K562 (cell line): Measurements from ENCODE around the gene STK17A. TPM values are rescaled to one million over a fixed set of nuclear protein-coding genes. Genes with fewer than 3 reads are reported as not detected.

Experiments used
- BRCA1 ChIP-seq, 2 experiments: fragments of 450-650 bp in 1 of 2; sonication (generic) in 1 of 2; formaldehyde crosslinking in 1 of 2; IDR thresholded peaks; 2 replicates each; pipeline versions ENCODE4 v1.5.0 to v1.6.1; 2017 to 2020; ENCODE audit warnings: mild to moderate bottlenecking in 1 of 2, missing genetic modification reagents in 1 of 2
- CBFA2T2 ChIP-seq: fragments of 450-650 bp; conservative IDR thresholded peaks from 2 replicates; pipeline ENCODE4 v1.6.1; 2017; ENCODE audit warnings: mild to moderate bottlenecking
- CEBPB ChIP-seq: fragments of 450-650 bp; IDR thresholded peaks from 2 replicates; pipeline ENCODE4 v1.6.1; 2016; ENCODE audit warnings: missing genetic modification characterization, missing compliant biosample characterization
- HDAC1 ChIP-seq, 2 experiments: fragments of 450-650 bp; IDR thresholded peaks; 2 replicates each; pipeline ENCODE4 v1.6.1; 2016 to 2017; ENCODE audit warnings: inconsistent platforms in 1 of 2, mild to moderate bottlenecking in 1 of 2, moderate library complexity in 1 of 2
- ILF3 ChIP-seq: fragments of 450-650 bp; IDR thresholded peaks from 2 replicates; pipeline ENCODE4 v1.6.1; 2018; ENCODE audit warnings: antibody characterized with exemption, mild to moderate bottlenecking, moderate library complexity, borderline replicate concordance
- KLF6 ChIP-seq: fragments of 250-450 bp; sonication (Bioruptor Pico); IDR thresholded peaks from 2 replicates; pipeline ENCODE4 v1.4.0; 2020; ENCODE audit warnings: mild to moderate bottlenecking, moderate library complexity, borderline replicate concordance
- MTA1 ChIP-seq: fragments of 450-650 bp; IDR thresholded peaks from 2 replicates; pipeline ENCODE4 v1.6.1; 2017; ENCODE audit warnings: borderline replicate concordance
- MYC ChIP-seq, 2 experiments: fragments of 250-450 bp in 1 of 2; sonication (Bioruptor Pico) in 1 of 2; IDR thresholded peaks; 2 replicates each; pipeline versions ENCODE4 v1.5.1 to v1.6.1; 2012 to 2021; ENCODE audit warnings: low read depth in 2 of 2, borderline replicate concordance in 1 of 2, improper control_type of control experiment in 1 of 2, low read length in 1 of 2, mild to moderate bottlenecking in 1 of 2, moderate library complexity in 1 of 2
- PHB ChIP-seq: fragments of 250-450 bp; sonication (Bioruptor Pico); IDR thresholded peaks from 2 replicates; pipeline ENCODE4 v1.5.0; 2021
- POLR2B ChIP-seq: fragments of 450-650 bp; IDR thresholded peaks from 2 replicates; pipeline ENCODE4 v1.6.1; 2018; ENCODE audit warnings: low read depth; ENCODE audit not compliant: partially characterized antibody
- RBBP5 ChIP-seq: fragments of 200-600 bp; sonication (generic); IDR thresholded peaks from 2 replicates; pipeline ENCODE4 v1.6.1; 2012; ENCODE audit warnings: borderline replicate concordance, mild to moderate bottlenecking, low read length, control low read depth, inconsistent platforms; ENCODE audit not compliant: insufficient read depth, poor library complexity, severe bottlenecking
- SPI1 ChIP-seq: IDR thresholded peaks from 2 replicates; pipeline ENCODE4 v1.6.1; 2011; ENCODE audit warnings: low read depth, low read length, control low read depth, borderline replicate concordance
- SRSF9 ChIP-seq: fragments of 200-400 bp; formaldehyde crosslinking; IDR thresholded peaks from 2 replicates; pipeline ENCODE4 v1.6.1; 2017; ENCODE audit warnings: low read depth, low read length, borderline replicate concordance
- TFAM ChIP-seq: fragments of 250-450 bp; sonication (Bioruptor Pico); conservative IDR thresholded peaks from 2 replicates; pipeline ENCODE4 v1.5.0; 2021; ENCODE audit warnings: mild to moderate bottlenecking, moderate library complexity
- ZBTB33 ChIP-seq: sonication (generic); formaldehyde crosslinking; IDR thresholded peaks from 2 replicates; pipeline ENCODE4 v1.8.1; 2023; ENCODE audit warnings: mild to moderate bottlenecking, missing genetic modification reagents
- ZNF121 ChIP-seq: sonication (generic); formaldehyde crosslinking; conservative IDR thresholded peaks from 2 replicates; pipeline ENCODE4 v1.8.0; 2022; ENCODE audit warnings: missing genetic modification reagents
- ZNF41 ChIP-seq: fragments of 250-450 bp; sonication (Bioruptor Pico); conservative IDR thresholded peaks from 2 replicates; pipeline ENCODE4 v1.4.0; 2020; ENCODE audit warnings: mild to moderate bottlenecking
- ZNF561 ChIP-seq: fragments of 450-650 bp; formaldehyde crosslinking; conservative IDR thresholded peaks from 2 replicates; pipeline ENCODE4 v1.4.0; 2020; ENCODE audit warnings: mild to moderate bottlenecking, moderate library complexity
- polyA plus RNA-seq, 8 experiments: library from polyadenylated mRNA; depleted of rRNA in 4 of 8; stranded (reverse) in 5 of 8; unstranded in 3 of 8; fragments of >200 nt; fragmentation: Nextera tagmentation in 2 of 8; fragmentation: Illumina TruSeq in 1 of 8; extraction: Ambion mirVana in 2 of 8; extraction: Trizol in 1 of 8; gene quantifications; 2 replicates each; pipeline versions ENCODE4 v1.2.1 to v1.2.3, GENCODE V29; 2011 to 2014; ENCODE audit warnings: inconsistent platforms in 1 of 8, missing spikeins in 1 of 8
- total RNA-seq, 7 experiments: library from RNA; depleted of rRNA in 6 of 7; stranded (reverse); fragments of >200 nt in 6 of 7; fragmentation: Illumina TruSeq in 2 of 7; extraction: Trizol in 2 of 7; gene quantifications; 2 replicates each; pipeline versions ENCODE4 v1.2.1 to v1.2.3, GENCODE V29; 2011 to 2021; ENCODE audit warnings: low replicate concordance in 1 of 7
- TF ChIP-seq, protein P1 (sequence below), 2 experiments: fragments of 450-650 bp; formaldehyde crosslinking in 1 of 2; IDR thresholded peaks; 2 replicates each; pipeline versions ENCODE4 v1.4.0 to v1.6.1; 2014 to 2020; ENCODE audit warnings: mild to moderate bottlenecking in 2 of 2, borderline replicate concordance in 1 of 2, low read depth in 1 of 2

Gene STK17A
- total and polyA plus RNA-seq, 9 of the 15 experiments (the other 6 are each of a cell fraction or from before 2014, with no cell fraction given), result 3.4 to 16.3 (median 13.2) TPM

GRCh38 chr7:43572516-43573049 is 10.3 kb upstream of the STK17A start (continued):
- no peak for TF ChIP-seq TFAM (CRISPR knock-in tag)
- TF ChIP-seq POLR2B, result no peak
- TF ChIP-seq ILF3, result no peak
- peak; percentile 92 for TF ChIP-seq SPI1
- TF ChIP-seq BRCA1 (IDR thresholded peaks at IDR 0.05), result no peak
- TF ChIP-seq BRCA1 (CRISPR knock-in tag; IDR thresholded peaks at IDR 0.05), result no peak
- TF ChIP-seq ZNF561 (CRISPR knock-in tag), result no peak
- TF ChIP-seq, protein P1, sequence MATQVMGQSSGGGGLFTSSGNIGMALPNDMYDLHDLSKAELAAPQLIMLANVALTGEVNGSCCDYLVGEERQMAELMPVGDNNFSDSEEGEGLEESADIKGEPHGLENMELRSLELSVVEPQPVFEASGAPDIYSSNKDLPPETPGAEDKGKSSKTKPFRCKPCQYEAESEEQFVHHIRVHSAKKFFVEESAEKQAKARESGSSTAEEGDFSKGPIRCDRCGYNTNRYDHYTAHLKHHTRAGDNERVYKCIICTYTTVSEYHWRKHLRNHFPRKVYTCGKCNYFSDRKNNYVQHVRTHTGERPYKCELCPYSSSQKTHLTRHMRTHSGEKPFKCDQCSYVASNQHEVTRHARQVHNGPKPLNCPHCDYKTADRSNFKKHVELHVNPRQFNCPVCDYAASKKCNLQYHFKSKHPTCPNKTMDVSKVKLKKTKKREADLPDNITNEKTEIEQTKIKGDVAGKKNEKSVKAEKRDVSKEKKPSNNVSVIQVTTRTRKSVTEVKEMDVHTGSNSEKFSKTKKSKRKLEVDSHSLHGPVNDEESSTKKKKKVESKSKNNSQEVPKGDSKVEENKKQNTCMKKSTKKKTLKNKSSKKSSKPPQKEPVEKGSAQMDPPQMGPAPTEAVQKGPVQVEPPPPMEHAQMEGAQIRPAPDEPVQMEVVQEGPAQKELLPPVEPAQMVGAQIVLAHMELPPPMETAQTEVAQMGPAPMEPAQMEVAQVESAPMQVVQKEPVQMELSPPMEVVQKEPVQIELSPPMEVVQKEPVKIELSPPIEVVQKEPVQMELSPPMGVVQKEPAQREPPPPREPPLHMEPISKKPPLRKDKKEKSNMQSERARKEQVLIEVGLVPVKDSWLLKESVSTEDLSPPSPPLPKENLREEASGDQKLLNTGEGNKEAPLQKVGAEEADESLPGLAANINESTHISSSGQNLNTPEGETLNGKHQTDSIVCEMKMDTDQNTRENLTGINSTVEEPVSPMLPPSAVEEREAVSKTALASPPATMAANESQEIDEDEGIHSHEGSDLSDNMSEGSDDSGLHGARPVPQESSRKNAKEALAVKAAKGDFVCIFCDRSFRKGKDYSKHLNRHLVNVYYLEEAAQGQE (IDR thresholded peaks at IDR 0.05; ENCODE audit: borderline replicate concordance), result no peak
- TF ChIP-seq, protein P1 (CRISPR knock-in tag; IDR thresholded peaks at IDR 0.05; ENCODE audit: low read depth), result no peak
- TF ChIP-seq RBBP5, result no peak
- no peak for TF ChIP-seq PHB (CRISPR knock-in tag)
- TF ChIP-seq ZBTB33 (CRISPR knock-in tag), result no peak
- no peak for TF ChIP-seq SRSF9
- TF ChIP-seq ZNF121 (CRISPR knock-in tag), result no peak
- TF ChIP-seq KLF6 (CRISPR knock-in tag), result no peak
- TF ChIP-seq CBFA2T2, result no peak
- peak; percentile 61 for TF ChIP-seq CEBPB (tag)
- TF ChIP-seq ZNF41, result no peak
- 0 out of 2 replicates have a peak, but pooled peaks have one; percentile 13 for TF ChIP-seq MYC (IDR thresholded peaks at IDR 0.05; ENCODE audit: low read depth, low read length)
- no peak for TF ChIP-seq MYC (CRISPR knock-in tag; IDR thresholded peaks at IDR 0.05; ENCODE audit: borderline replicate concordance, low read depth)
- TF ChIP-seq MTA1, result no peak
- TF ChIP-seq HDAC1 (IDR thresholded peaks at IDR 0.05), result no peak
